Testis (tissue), 3 donors: ENCODE results near the gene DOK6. TPM values are rescaled to one million over a fixed set of nuclear protein-coding genes. Genes with fewer than 3 reads are reported as not detected.

Experiments
- DNase-seq: peaks from one replicate; pipeline ENCODE4 v3.0.0-alpha.2; 2019
- H3K27ac ChIP-seq, 2 donors: fragments of 200-600 bp; sonication (generic); one replicate each; pipeline ENCODE4 v1.5.1; 2019
- H3K27me3 ChIP-seq: fragments of 200-600 bp; sonication (generic); one replicate; pipeline ENCODE4 v1.5.1; 2019
- H3K36me3 ChIP-seq: fragments of 200-600 bp; sonication (generic); one replicate; pipeline ENCODE4 v1.5.1; 2017; ENCODE audit warnings: low read depth; ENCODE audit errors: missing control alignments
- H3K4me1 ChIP-seq: fragments of 200-600 bp; sonication (generic); one replicate; pipeline ENCODE4 v1.5.1; 2019
- H3K4me3 ChIP-seq, 2 donors: fragments of 200-600 bp; sonication (generic); one replicate each; pipeline ENCODE4 v1.5.1; 2017 to 2019
- H3K9me3 ChIP-seq: fragments of 200-600 bp; sonication (generic); one replicate; pipeline ENCODE4 v1.5.1; 2017
- CTCF ChIP-seq, 3 experiments: fragments of 450-650 bp in 2 of 3; fragments of 200-600 bp in 1 of 3; sonication (generic) in 1 of 3; IDR thresholded peaks; one replicate each; pipeline ENCODE4 v1.5.1; 2016 to 2019; ENCODE audit warnings: antibody characterized with exemption in 3 of 3, mild to moderate bottlenecking in 2 of 3, moderate library complexity in 1 of 3
- POLR2A ChIP-seq: fragments of 450-650 bp; IDR thresholded peaks from one replicate; pipeline ENCODE4 v1.6.1; 2017; ENCODE audit warnings: antibody characterized with exemption, mild to moderate bottlenecking, moderate library complexity
- WGBS, 2 donors: methylation state at CpG; one replicate each; pipeline ENCODE4 v1.1.5; 2018; 5-methylcytosine and 5-hydroxymethylcytosine counted together
- intact Hi-C: fragments of 100-400 bp; cut with DNase I; formaldehyde crosslinking; loops from one replicate; pipeline ENCODE4 v1.15.1; 2023; ENCODE audit warnings: low total_unique reads
- polyA plus RNA-seq: library from polyadenylated mRNA; stranded (reverse); fragments of 350-450 nt; fragmentation: Illumina TruSeq; extraction: RNeasy Lipid Tissue Mini Kit (QIAGEN cat#74804); gene quantifications from one replicate; pipeline ENCODE4 v1.2.3, GENCODE V29; 2014; ENCODE audit warnings: low read depth, low replicate concordance; ENCODE audit not compliant: insufficient read depth
- total RNA-seq, 2 donors: library from RNA; depleted of rRNA; stranded (reverse); fragments of >200 nt; gene quantifications; one replicate each; pipeline ENCODE4 v1.2.3, GENCODE V29; 2016

The DOK6 gene
- total and polyA plus RNA-seq, 3 donors from 2014 or later = 0.71 to 11.1 (median 8.5) TPM

- Histone ChIP-seq H3K4me1 (no peaks in the 10 kb centered on the region), H3K27ac (no peak overlapping the region), H3K4me3 (peak overlapping the region in 1 of 2 donors; percentile 6), H3K9me3 (no peaks in the 10 kb centered on the region), H3K36me3 (no peaks in the 10 kb centered on the region), H3K27me3 (no peaks in the 10 kb centered on the region)
- intact Hi-C loops = no loop called here
- TF ChIP-seq CTCF (IDR thresholded peaks at IDR 0.05) = no peak
- TF ChIP-seq POLR2A = no peak
- 58 to 78% methylated on average over 14 to 15 of the region's 15 CpGs for WGBS, 2 donors
- no peak for DNase-seq
These were observed 211.6 kb downstream of the DOK6 start for GRCh38 chr18:69612242-69612641.

- no peak for DNase-seq
- Histone ChIP-seq H3K4me1 (no peaks in the 10 kb centered on the region), H3K4me3 (no peak overlapping the region), H3K27me3 (no peaks in the 10 kb centered on the region), H3K36me3 (no peaks in the 10 kb centered on the region), H3K27ac (no peak overlapping the region), H3K9me3 (no peaks in the 10 kb centered on the region)
- WGBS, 2 donors = 96 to 100% methylated on average over 4 of the region's 4 CpGs
- TF ChIP-seq CTCF (IDR thresholded peaks at IDR 0.05) (no peak), POLR2A (no peak)
- intact Hi-C loops = no loop called here
These were observed 215.4 kb downstream of the DOK6 start for GRCh38 chr18:69616114-69616513.

GRCh38 chr18:69617408-69617807 lies 216.7 kb downstream of the DOK6 start:
- Histone ChIP-seq H3K9me3 (no peaks in the 10 kb centered on the region), H3K27me3 (no peaks in the 10 kb centered on the region), H3K27ac (no peak overlapping the region), H3K4me3 (no peak overlapping the region), H3K4me1 (no peaks in the 10 kb centered on the region), H3K36me3 (no peaks in the 10 kb centered on the region)
- TF ChIP-seq CTCF (IDR thresholded peaks at IDR 0.05) (no peak), POLR2A (no peak)
- 83 to 95% methylated on average over 4 of the region's 4 CpGs for WGBS, 2 donors
- intact Hi-C loops = no loop called here
- no peak for DNase-seq

- no peak overlapping the region for H3K4me3 ChIP-seq
- no peaks in the 10 kb centered on the region for H3K4me1 ChIP-seq
- intact Hi-C loops = no loop called here
- no peaks in the 10 kb centered on the region for H3K27me3 ChIP-seq
- WGBS, 2 donors = 59 to 63% methylated on average over 4 of the region's 4 CpGs
- no peak overlapping the region for H3K27ac ChIP-seq
- no peak for TF ChIP-seq CTCF (IDR thresholded peaks at IDR 0.05)
- TF ChIP-seq POLR2A = no peak
- H3K9me3 ChIP-seq = no peaks in the 10 kb centered on the region
- DNase-seq = no peak
- no peaks in the 10 kb centered on the region for H3K36me3 ChIP-seq
These were observed 217.2 kb downstream of the DOK6 start for GRCh38 chr18:69617888-69618287.

- intact Hi-C loops = no loop called here
- H3K27ac ChIP-seq = no peak overlapping the region
- WGBS, 2 donors = 54 to 57% methylated on average over 3 of the region's 3 CpGs
These were observed 221.5 kb downstream of the DOK6 start for GRCh38 chr18:69622184-69622583.

More at GRCh38 chr18:69622184-69622583, 221.5 kb downstream of the DOK6 start:
- Histone ChIP-seq H3K4me3 (no peak overlapping the region), H3K36me3 (no peaks in the 10 kb centered on the region), H3K4me1 (no peaks in the 10 kb centered on the region), H3K27me3 (no peaks in the 10 kb centered on the region), H3K9me3 (no peaks in the 10 kb centered on the region)
- TF ChIP-seq CTCF (IDR thresholded peaks at IDR 0.05) = no peak
- no peak for TF ChIP-seq POLR2A
- DNase-seq = no peak
